OCI-LY3 (cell line): ENCODE data around the gene ATP2A1.

Experiments used
- CTCF ChIP-seq: fragments of 200-600, 300-600 bp; sonication (generic); IDR thresholded peaks from 2 replicates; pipeline ENCODE4 v1.5.1; 2014; ENCODE audit warnings: antibody characterized with exemption, low read length, low read depth
- EZH2phosphoT487 ChIP-seq: fragments of 200-600 bp; shearing (Covaris generic); IDR thresholded peaks from 2 replicates; pipeline ENCODE4 v1.6.1; 2018; ENCODE audit warnings: antibody characterized with exemption, mixed run types, low read depth

GRCh38 chr16:28915181-28915580 lies 36.9 kb downstream of the ATP2A1 start:
- TF ChIP-seq CTCF (no peak), EZH2phosphoT487 (no peak)
